Stimulated activated CD8-positive, alpha-beta memory T cell treated with anti-CD3 and anti-CD28 coated beads, Interleukin-12 subunit alpha, Interleukin-12 subunit beta, amount 100 ng/mL, for 24 hours (primary cell): ENCODE results near the gene ZBTB48.

Experiments
- DNase-seq: peaks from one replicate; pipeline ENCODE4 v3.0.0-alpha.2; 2020; ENCODE audit errors: extremely low read depth

ZBTB48 gene

DNA sequence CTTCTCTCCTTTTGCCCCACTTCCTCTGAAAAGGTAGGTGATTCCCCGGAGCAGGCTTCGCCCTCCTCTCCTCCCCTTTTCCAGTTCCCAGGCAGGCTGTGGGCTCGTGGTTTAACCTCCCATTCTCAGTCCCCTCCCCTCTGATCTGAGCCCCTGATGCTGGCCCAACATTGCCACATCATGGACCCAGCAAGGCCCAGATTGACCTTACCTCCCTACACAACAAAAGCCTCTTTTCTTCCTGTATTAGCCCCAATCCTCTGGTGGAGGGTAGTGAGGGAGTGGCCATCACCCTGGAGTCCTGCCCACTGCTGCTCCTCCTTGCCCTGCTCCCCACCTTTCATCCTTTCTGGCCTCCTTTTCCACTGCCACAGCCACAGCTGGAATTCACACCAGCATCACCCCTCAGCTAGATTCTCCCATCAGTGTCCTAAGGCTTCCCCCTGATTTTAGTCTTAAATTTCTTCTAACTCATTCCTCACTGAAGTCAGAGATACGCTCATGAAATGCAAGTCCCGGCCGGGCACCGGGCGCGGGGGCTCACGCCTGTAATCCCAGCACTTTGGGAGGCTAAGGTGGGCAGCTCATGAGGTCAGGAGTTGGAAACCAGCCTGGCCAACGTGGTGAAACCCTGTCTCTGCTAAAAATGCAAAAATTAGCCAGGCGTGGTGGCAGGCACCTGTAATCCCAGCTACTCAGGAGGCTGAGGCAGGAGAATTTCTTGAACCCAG lies 7.0 kb upstream of the ZBTB48 start:
- DNase-seq: no peak

DNA sequence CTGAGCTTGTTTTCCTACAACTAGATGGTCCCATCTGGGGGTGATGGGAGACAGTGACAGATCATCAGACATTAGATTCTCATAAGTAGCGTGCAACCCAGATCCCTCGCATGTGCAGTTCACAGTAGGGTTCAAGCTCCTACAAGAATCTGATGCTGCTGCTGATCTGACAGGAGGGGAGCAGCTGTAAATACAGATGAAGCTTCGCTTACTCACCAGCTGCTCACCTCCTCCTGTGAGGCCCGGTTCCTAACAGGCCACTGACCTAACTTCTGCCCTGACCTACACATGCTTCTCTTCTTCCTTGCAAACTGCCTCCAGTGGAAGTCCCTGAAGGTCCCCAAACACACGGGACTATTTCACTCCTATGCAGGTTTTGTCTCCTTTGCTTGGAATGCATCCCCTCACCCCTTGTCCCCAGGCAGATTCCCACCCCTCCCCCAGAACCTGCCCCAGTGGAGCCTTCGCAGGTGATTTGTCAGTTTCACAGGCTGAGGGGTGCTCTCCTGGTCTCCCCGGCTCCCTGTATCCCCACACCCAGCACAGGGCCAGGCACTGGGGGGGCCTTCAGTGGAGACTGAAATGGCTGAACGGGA lies 5.7 kb upstream of the ZBTB48 start:
- no peak for DNase-seq

DNA sequence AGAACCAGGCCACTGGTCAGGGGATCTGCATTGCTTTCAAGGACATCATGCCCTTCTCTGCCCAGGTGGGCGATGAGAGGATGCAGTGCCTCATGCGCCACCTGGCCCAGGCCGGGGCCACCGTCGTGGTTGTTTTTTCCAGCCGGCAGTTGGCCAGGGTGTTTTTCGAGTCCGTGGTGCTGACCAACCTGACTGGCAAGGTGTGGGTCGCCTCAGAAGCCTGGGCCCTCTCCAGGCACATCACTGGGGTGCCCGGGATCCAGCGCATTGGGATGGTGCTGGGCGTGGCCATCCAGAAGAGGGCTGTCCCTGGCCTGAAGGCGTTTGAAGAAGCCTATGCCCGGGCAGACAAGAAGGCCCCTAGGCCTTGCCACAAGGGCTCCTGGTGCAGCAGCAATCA lies 5.0 kb upstream of the ZBTB48 start:
- no peak for DNase-seq

DNA sequence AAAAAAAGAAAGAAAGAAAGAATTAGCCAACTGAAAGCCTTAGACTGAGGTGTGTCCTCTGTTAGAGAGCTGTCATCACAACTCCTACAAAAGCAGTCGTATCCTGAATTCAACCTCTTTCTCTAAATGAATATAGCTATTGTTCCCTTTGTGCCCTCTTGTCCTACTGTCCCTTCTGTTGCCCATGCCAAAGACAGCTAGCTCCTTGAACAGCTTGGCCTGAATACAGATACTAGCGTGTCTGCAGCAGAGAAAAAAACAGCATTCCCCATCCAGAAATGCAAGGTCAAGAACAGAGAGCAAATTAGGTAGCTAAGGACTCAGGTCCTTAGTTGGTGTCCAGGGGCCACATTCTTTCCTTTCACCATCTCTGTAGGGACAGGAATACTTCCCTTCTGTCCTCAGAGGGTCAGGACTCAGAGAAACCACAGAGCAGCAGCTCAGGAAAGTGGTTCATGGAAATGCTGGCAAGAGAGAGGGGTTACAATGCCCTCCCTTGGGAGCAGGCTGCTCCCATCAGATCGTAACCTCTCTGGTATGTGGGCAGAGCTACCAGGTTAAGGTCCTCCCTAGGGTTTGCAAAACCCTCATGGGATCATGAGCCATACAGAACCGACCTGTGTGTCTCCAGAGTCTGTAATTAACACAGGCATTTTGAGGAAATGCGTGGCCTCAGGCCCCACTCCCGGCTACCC lies 1.8 kb upstream of the ZBTB48 start:
- DNase-seq: no peak

DNA sequence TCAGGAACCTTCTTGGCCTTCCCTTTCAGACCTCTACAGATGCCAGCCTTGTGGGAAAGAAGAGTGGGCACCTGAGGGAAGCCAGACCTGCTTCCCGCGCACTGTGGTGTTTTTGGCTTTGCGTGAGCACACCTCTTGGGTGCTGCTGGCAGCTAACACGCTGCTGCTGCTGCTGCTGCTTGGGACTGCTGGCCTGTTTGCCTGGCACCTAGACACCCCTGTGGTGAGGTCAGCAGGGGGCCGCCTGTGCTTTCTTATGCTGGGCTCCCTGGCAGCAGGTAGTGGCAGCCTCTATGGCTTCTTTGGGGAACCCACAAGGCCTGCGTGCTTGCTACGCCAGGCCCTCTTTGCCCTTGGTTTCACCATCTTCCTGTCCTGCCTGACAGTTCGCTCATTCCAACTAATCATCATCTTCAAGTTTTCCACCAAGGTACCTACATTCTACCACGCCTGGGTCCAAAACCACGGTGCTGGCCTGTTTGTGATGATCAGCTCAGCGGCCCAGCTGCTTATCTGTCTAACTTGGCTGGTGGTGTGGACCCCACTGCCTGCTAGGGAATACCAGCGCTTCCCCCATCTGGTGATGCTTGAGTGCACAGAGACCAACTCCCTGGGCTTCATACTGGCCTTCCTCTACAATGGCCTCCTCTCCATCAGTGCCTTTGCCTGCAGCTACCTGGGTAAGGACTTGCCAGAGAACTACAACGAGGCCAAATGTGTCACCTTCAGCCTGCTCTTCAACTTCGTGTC lies 995 bp upstream of the ZBTB48 start:
- DNase-seq: no peak

DNA sequence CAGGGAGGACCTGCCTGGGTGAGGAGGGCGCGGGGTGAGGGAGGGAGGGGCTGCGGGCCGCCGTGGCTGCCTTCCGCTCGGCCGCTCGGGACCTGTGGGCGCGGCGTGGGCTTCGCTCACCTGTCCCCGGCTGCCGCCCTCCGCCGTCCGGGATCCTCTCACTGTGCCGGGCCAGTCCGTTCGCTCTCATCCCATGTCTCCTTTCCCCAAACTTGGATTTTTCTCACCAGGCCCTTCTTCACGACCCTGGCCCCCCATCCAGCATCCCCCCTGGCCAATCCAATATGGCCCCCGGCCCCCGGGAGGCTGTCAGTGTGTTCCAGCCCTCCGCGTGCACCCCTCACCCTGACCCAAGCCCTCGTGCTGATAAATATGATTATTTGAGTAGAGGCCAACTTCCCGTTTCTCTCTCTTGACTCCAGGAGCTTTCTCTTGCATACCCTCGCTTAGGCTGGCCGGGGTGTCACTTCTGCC lies 362 bp downstream of the ZBTB48 start:
- DNase-seq: no peak

DNA sequence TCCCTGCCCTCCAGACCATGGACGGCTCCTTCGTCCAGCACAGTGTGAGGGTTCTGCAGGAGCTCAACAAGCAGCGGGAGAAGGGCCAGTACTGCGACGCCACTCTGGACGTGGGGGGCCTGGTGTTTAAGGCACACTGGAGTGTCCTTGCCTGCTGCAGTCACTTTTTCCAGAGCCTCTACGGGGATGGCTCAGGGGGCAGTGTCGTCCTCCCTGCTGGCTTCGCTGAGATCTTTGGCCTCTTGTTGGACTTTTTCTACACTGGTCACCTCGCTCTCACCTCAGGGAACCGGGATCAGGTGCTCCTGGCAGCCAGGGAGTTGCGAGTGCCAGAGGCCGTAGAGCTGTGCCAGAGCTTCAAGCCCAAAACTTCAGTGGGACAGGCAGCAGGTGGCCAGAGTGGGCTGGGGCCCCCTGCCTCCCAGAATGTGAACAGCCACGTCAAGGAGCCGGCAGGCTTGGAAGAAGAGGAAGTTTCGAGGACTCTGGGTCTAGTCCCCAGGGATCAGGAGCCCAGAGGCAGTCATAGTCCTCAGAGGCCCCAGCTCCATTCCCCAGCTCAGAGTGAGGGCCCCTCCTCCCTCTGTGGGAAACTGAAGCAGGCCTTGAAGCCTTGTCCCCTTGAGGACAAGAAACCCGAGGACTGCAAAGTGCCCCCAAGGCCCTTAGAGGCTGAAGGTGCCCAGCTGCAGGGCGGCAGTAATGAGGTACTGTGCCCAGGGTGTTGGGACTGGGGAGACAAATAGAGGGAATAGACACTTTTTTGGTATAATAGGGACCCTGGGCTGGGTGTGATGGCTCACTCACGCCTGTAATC lies 1.0 kb downstream of the ZBTB48 start:
- no peak for DNase-seq

DNA sequence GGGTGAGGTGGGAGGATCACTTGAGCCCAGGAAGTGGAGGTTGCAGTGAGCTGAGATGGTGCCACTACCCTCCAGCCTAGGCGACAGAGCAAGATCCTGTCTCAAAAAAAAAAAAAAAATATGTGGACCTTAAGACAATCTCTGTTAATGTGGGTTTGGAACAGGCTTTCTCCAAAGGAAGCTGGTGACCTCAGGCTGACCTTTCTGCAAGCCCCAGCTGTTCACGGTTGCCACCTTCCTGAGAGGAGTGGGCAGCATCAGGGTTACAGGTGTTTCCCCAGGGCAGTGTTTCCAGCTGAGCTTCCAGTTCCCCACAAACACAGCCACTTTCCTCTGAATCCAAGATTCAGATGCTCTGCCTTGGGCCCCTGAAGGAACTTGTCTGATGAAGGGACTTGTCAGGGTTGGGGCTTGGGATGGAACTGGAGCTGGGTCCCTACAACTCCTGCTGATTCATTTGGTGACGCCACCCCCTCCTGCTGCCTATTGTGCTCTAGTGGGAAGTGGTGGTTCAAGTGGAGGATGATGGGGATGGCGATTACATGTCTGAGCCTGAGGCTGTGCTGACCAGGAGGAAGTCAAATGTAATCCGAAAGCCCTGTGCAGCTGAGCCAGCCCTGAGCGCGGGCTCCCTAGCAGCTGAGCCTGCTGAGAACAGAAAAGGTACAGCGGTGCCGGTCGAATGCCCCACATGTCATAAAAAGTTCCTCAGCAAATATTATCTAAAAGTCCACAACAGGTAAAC lies 1.9 kb downstream of the ZBTB48 start:
- DNase-seq: no peak

DNA sequence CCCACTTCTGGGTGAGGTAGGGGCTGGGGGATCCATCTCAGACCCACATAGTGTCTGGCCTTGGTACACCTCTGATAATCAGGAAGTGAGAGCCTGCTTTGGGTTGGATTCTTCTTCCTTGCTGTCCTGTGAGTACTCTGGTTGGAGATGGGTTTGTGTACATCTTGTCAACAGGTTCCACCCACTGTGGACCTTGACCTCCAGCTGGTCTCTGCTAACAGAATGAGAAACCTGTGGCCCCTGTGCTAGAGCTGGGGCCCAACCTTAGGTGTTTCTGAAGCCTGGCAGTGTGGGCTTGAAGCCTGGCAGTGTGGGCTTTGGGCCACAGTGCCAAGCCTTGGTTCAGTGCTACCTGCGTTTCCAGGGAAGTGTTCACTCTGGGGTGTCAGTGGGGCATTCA lies 2.6 kb downstream of the ZBTB48 start:
- no peak for DNase-seq

DNA sequence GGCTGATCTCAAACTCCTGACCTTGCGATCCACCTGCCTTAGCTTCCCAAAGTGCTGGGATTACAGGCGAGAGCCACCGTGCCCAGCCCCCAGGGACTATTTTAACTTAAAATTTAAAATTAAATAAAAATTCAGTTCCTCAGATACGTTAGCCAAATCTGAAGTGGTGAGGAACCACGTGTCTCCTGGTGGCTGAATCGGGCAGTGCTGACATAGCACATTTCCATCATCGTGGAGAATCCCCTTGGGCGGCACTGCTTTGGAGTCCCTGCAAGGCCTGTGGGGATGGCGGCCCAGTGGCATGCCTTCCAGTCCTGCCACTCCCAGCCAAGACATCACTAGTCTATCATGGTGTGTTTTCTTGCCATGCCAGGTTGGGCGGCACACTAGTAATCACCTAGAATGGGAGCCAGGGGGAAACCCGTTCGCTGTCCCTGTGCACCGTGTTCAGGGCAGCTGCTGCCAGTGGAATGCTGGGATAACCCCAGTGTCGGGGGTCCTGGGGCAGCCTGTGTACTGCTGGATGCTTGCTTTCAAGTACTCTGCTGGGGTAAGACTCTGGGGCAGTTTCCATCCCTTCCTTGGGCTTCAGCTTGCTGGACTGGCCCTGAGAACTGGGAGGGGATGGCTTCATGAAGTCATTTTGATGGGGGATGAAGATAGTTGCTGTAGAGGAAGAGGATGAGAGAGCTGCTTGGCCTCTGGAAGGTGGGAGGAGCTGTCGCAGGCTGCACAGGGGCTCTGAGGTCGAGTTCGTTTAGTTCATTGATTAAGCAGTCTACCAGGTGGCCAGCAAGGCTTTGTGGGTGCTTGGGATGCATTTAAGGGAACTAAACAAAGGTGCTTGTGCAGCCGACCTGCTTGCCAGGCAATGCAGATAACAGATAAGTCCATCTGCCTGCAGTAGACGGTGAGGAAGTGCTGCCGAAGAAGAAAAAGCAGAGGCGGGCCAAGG lies 4.6 kb downstream of the ZBTB48 start:
- DNase-seq: no peak

DNA sequence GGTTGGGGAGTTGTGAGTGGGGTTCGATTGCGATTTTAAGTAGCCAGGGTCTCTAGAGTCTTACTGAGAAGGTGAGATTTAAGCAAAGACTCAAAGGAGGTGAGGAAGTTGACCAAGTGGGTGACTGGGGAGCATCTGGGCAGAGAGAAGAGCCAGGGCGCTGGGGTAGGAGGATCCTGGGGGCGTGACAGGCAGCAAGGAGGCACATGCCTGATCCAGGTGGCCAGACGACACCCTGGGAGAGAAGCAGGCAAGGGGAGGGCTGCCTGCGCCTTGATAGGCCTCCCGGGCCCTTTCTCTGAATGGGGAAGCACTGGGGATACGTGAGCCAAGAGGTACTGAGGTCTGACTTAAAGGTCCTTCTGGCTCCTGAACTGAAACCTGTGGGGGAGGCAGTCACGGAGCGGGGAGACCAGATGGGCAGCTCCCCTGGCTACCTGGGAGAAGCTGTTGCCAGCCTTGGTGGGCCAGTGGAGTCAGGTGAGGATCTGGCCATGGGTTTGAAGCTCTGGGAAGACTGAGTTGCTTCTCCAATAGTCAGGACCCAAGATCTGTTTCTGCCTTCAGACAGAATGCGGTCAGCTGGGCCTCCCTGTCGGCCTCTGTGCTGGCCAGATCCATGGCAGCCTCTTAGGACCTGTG lies 5.4 kb downstream of the ZBTB48 start:
- no peak for DNase-seq

DNA sequence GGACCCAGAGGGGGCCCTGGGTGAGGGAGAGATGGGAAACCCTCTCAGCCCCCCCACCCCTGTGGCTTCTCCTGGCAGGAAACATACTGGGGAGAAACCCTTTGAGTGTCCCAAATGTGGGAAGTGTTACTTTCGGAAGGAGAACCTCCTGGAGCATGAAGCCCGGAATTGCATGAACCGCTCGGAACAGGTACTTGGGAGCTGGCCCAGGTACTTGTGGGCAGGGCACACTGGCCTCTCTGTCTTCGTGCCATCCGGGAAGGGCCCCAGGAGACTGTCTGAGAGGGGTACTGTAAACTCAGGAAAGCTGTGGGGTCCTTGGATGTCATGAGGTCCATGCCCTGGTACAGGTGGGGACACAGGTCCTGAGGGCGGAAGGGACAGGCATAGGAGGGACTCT lies 6.0 kb downstream of the ZBTB48 start:
- DNase-seq: no peak

DNA sequence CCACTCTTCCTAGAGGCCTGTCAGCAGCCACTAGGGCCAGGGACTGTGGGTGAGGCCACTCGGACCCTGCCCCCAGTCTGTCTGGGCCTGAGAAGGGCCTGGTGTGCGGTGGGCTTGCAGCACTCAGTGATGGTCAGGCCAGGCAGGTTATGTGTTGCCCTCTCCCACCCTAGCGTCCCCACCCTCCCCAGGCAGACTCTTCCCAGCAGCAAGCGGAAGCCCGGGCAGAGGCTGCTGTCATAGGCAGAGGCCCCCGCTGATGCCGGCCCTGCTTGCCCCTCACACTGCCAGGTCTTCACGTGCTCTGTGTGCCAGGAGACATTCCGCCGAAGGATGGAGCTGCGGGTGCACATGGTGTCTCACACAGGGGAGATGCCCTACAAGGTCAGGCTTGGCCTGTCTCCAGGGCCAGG lies 6.6 kb downstream of the ZBTB48 start:
- no peak for DNase-seq

DNA sequence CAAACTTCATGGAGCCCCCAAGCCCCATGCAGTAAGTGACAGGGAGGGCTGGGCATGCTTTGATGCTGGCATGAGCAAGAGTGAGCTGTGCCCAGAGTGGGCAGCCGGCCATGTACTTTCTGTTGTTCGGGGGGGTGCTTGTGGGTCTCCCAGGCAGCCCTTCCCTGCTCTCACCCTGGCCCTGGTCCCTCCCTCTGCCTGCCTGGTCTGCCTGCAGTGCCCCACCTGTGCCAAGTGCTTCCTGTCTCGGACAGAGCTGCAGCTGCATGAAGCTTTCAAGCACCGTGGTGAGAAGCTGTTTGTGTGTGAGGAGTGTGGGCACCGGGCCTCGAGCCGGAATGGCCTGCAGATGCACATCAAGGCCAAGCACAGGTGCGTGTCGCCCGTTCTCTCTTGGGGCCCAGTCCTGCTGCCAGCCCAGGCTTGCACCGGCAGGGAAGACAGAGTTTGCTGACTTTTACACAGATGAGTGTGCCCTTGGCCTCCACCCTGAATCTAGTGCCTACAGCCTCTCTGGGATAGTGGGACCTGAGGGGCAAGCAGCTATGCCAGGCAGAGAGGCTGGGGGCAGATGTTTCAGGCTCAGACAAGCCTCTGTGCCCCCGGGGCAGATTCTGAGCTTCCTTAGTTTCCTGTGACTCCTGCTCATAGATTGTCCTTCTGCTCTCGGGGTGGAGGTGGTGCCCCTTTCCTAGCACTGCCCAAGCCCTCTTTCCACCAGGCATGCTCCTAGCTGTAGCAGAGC lies 7.6 kb downstream of the ZBTB48 start:
- no peak for DNase-seq

DNA sequence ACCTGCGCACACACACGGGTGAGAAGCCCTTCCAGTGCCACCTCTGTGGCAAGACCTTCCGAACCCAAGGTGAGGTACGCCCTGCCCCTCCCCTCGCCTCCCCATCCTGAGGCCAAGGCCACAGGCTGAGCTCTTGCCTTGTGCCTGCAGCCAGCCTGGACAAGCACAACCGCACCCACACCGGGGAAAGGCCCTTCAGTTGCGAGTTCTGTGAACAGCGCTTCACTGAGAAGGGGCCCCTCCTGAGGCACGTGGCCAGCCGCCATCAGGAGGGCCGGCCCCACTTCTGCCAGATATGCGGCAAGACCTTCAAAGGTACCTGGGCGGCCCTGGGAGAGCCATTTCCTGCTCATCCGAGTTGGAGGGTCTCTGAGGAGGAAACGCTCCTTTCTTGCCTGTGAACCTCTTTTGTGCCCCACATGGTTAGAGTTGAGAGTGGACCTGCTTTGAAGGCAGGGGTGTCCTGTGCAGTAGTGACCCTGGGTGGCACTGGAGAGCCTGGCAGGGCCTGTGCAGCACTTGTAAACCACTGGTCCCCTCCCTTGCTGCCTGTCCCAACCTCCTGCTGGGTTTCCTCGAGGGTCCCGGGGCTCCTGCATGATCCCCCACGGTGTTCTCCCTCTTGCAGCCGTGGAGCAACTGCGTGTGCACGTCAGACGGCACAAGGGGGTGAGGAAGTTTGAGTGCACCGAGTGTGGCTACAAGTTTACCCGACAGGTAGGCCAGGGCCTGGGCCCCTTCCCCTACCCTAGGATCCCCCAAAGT lies 8.5 kb downstream of the ZBTB48 start:
- no peak for DNase-seq

DNA sequence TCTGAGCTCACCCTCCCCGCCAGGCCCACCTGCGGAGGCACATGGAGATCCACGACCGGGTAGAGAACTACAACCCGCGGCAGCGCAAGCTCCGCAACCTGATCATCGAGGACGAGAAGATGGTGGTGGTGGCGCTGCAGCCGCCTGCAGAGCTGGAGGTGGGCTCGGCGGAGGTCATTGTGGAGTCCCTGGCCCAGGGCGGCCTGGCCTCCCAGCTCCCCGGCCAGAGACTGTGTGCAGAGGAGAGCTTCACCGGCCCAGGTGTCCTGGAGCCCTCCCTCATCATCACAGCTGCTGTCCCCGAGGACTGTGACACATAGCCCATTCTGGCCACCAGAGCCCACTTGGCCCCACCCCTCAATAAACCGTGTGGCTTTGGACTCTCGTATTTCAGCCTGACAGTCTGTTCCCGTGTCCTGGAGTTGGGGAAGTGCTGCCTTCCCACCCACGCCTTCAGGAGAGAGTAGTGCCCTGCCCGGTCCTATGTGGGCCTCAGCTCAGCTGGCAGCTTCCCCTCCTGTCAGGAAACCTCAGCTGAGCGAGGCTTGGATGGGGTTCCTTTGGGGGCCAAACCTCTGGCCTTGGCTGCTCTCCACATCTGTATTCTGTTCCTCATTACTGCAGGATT lies 9.2 kb downstream of the ZBTB48 start:
- no peak for DNase-seq

DNA sequence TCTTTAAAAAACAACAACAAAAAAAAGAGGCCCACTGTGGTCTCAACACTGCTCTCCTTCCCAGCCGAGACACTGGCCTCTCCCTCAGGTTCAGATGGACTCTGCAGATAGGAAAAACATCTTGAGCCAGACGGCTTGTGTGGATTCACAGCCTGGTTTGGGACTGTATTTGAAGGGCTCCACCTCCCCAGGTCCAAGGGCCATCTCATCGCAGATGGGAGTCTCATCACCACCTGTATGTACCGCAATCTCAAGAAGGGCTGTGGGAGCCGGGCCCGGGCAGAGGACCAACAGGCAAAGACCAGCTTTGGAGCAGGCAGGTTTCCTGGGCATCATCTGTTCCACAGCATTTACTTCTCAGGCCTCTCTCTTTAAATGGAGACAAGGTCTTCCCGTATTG lies 10.3 kb downstream of the ZBTB48 start:
- no peak for DNase-seq
